ENCODE data around the gene HAND1.

DNA sequence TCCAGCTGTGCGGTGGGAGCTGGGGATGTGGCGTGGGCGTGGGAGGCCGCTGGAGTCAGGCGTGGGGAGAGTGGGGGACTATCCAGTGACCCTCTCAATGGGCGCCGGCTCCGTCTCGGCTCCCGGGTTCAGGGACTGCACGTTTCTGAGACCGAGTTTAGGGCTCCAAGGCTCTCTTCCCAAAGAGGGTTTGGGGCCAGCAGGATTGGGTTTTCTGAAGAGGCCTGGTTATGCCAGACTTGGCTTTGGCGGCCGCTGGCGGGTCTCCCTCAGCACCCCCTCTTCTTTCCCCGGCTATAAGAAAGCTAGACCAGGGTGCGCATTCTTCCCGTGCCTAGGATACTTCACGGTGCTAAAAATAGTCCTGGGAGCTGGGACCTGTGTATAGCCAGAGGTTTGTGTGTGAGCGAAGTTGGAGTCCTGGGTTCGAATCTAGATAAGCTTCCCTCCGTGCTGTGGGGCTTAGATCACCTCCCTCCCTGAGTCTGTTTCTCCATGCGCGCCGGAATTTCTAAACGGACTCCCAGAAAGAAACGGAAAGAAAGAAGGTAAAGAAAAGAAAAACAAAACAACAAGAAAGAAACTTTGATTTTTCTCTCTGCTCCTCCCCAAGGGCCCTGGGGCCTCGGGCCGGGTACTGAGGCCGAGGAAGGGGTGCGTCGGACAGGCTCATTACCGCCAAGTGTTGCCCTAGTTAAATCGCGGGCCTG lies 5.0 kb downstream of the HAND1 start:
- TF ChIP-seq, protein P1, sequence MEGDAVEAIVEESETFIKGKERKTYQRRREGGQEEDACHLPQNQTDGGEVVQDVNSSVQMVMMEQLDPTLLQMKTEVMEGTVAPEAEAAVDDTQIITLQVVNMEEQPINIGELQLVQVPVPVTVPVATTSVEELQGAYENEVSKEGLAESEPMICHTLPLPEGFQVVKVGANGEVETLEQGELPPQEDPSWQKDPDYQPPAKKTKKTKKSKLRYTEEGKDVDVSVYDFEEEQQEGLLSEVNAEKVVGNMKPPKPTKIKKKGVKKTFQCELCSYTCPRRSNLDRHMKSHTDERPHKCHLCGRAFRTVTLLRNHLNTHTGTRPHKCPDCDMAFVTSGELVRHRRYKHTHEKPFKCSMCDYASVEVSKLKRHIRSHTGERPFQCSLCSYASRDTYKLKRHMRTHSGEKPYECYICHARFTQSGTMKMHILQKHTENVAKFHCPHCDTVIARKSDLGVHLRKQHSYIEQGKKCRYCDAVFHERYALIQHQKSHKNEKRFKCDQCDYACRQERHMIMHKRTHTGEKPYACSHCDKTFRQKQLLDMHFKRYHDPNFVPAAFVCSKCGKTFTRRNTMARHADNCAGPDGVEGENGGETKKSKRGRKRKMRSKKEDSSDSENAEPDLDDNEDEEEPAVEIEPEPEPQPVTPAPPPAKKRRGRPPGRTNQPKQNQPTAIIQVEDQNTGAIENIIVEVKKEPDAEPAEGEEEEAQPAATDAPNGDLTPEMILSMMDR (IDR thresholded peaks at IDR 0.05; ENCODE audit: insufficient read depth, low read length) = no peak
- TF ChIP-seq POLR2AphosphoS5 (IDR thresholded peaks at IDR 0.05; ENCODE audit: low read depth) = no peak
- TF ChIP-seq, protein P2, sequence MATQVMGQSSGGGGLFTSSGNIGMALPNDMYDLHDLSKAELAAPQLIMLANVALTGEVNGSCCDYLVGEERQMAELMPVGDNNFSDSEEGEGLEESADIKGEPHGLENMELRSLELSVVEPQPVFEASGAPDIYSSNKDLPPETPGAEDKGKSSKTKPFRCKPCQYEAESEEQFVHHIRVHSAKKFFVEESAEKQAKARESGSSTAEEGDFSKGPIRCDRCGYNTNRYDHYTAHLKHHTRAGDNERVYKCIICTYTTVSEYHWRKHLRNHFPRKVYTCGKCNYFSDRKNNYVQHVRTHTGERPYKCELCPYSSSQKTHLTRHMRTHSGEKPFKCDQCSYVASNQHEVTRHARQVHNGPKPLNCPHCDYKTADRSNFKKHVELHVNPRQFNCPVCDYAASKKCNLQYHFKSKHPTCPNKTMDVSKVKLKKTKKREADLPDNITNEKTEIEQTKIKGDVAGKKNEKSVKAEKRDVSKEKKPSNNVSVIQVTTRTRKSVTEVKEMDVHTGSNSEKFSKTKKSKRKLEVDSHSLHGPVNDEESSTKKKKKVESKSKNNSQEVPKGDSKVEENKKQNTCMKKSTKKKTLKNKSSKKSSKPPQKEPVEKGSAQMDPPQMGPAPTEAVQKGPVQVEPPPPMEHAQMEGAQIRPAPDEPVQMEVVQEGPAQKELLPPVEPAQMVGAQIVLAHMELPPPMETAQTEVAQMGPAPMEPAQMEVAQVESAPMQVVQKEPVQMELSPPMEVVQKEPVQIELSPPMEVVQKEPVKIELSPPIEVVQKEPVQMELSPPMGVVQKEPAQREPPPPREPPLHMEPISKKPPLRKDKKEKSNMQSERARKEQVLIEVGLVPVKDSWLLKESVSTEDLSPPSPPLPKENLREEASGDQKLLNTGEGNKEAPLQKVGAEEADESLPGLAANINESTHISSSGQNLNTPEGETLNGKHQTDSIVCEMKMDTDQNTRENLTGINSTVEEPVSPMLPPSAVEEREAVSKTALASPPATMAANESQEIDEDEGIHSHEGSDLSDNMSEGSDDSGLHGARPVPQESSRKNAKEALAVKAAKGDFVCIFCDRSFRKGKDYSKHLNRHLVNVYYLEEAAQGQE (IDR thresholded peaks at IDR 0.05; ENCODE audit: insufficient replicate concordance, low read depth) = no peak

Measured in HL-60 (cell line).